Activated CD8-positive, alpha-beta T cell treated with anti-CD3 and anti-CD28 coated beads for 36 hours (primary cell): ENCODE results near the gene TRDN. TPM values are rescaled to one million over a fixed set of nuclear protein-coding genes. Genes with fewer than 3 reads are reported as not detected.

Experiments
- ATAC-seq: fragments of 200-7000 bp; cut with Tn5 transposase; one replicate; pipeline ENCODE4 v1.10.0; 2021; ENCODE audit warnings: mild to moderate bottlenecking, moderate library complexity
- CTCF ChIA-PET: fragments of 350-600 bp; sonication (Branson Sonifier 250); formaldehyde crosslinking; loops from one replicate; lab custom pipeline; 2021; ENCODE audit warnings: antibody characterized with exemption; lab: Charles Lee
- POLR2A ChIA-PET: fragments of 350-600 bp; sonication (Branson Sonifier 250); formaldehyde crosslinking; loops from one replicate; lab custom pipeline; 2021; ENCODE audit warnings: antibody characterized with exemption; lab: Charles Lee
- DNase-seq: peaks from one replicate; pipeline ENCODE4 v3.0.0-alpha.2; 2020
- H3K27ac Mint-ChIP-seq: one replicate; pipeline ENCODE4 v1.8.0; 2021; ENCODE audit warnings: mild to moderate bottlenecking, mixed read lengths
- H3K27me3 Mint-ChIP-seq: one replicate; pipeline ENCODE4 v1.8.0; 2021; ENCODE audit warnings: mixed read lengths
- H3K36me3 Mint-ChIP-seq: one replicate; pipeline ENCODE4 v1.8.0; 2021; ENCODE audit warnings: low read depth, mixed read lengths
- H3K4me1 Mint-ChIP-seq: one replicate; pipeline ENCODE4 v1.8.0; 2021; ENCODE audit warnings: low read depth, mixed read lengths
- H3K4me3 Mint-ChIP-seq: one replicate; pipeline ENCODE4 v1.8.0; 2021; ENCODE audit warnings: mild to moderate bottlenecking, moderate library complexity, mixed read lengths
- H3K9me3 Mint-ChIP-seq: one replicate; pipeline ENCODE4 v1.8.0; 2021; ENCODE audit warnings: mixed read lengths
- intact Hi-C: fragments of 100-400 bp; cut with micrococcal nuclease; formaldehyde crosslinking; loops from one replicate; pipeline ENCODE4 v1.10.0; 2022
- total RNA-seq, 2 experiments: library from RNA; stranded (reverse); gene quantifications; one replicate each; pipeline ENCODE4 v1.2.3, GENCODE V29; 2021
- TF ChIP-seq, protein P1 (sequence below): fragments of 200-600 bp; IDR thresholded peaks from one replicate; pipeline ENCODE4 v1.8.0; 2022; ENCODE audit warnings: antibody characterized with exemption, mild to moderate bottlenecking

TRDN gene
- total RNA-seq, 2 experiments from 2014 or later: not detected

- no peak overlapping the region for H3K27ac Mint-ChIP-seq
- H3K36me3 Mint-ChIP-seq: no peaks in the 10 kb centered on the region
- no peaks in the 10 kb centered on the region for H3K27me3 Mint-ChIP-seq
- CTCF ChIA-PET: no interaction called here
- H3K9me3 Mint-ChIP-seq: peaks cover 5% of the 10 kb centered on the region
- H3K4me1 Mint-ChIP-seq: no peaks in the 10 kb centered on the region
- intact Hi-C loops: no loop called here
- no peak overlapping the region for H3K4me3 Mint-ChIP-seq
- POLR2A ChIA-PET: no interaction called here
- ATAC-seq: no peak
- TF ChIP-seq, protein P1, sequence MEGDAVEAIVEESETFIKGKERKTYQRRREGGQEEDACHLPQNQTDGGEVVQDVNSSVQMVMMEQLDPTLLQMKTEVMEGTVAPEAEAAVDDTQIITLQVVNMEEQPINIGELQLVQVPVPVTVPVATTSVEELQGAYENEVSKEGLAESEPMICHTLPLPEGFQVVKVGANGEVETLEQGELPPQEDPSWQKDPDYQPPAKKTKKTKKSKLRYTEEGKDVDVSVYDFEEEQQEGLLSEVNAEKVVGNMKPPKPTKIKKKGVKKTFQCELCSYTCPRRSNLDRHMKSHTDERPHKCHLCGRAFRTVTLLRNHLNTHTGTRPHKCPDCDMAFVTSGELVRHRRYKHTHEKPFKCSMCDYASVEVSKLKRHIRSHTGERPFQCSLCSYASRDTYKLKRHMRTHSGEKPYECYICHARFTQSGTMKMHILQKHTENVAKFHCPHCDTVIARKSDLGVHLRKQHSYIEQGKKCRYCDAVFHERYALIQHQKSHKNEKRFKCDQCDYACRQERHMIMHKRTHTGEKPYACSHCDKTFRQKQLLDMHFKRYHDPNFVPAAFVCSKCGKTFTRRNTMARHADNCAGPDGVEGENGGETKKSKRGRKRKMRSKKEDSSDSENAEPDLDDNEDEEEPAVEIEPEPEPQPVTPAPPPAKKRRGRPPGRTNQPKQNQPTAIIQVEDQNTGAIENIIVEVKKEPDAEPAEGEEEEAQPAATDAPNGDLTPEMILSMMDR: no peak
- no peak for DNase-seq
Observed at GRCh38 chr6:123448306-123448884, 188.4 kb downstream of the TRDN start.

GRCh38 chr6:123447315-123447937, 189.3 kb downstream of the TRDN start:
- Mint-ChIP-seq H3K27ac (no peak overlapping the region), H3K36me3 (no peaks in the 10 kb centered on the region), H3K27me3 (no peaks in the 10 kb centered on the region), H3K9me3 (peaks cover 5% of the 10 kb centered on the region), H3K4me1 (no peaks in the 10 kb centered on the region), H3K4me3 (no peak overlapping the region)
- ChIA-PET CTCF (interaction anchor here (0.7 kb wide), 1 partner anchor 16 kb away, joined by 3 read pairs; no protein-coding TSS in a partner anchor), POLR2A (no interaction called here)
- TF ChIP-seq, protein P1: no peak
- ATAC-seq (no peak), DNase-seq (no peak)
- intact Hi-C loops: no loop called here

GRCh38 chr6:123439371-123439770, 197.4 kb downstream of the TRDN start:
- intact Hi-C loops: no loop called here
- DNase-seq (no peak), ATAC-seq (no peak)
- TF ChIP-seq, protein P1: no peak
- POLR2A ChIA-PET: no interaction called here
- Mint-ChIP-seq H3K36me3 (no peaks in the 10 kb centered on the region), H3K4me1 (no peaks in the 10 kb centered on the region), H3K4me3 (no peak overlapping the region), H3K9me3 (peaks cover 3% of the 10 kb centered on the region), H3K27ac (no peak overlapping the region), H3K27me3 (no peaks in the 10 kb centered on the region)
- CTCF ChIA-PET: interaction anchor here (1.2 kb wide), 1 partner anchor 22 kb away, joined by 5 read pairs; no protein-coding TSS in a partner anchor

DNA sequence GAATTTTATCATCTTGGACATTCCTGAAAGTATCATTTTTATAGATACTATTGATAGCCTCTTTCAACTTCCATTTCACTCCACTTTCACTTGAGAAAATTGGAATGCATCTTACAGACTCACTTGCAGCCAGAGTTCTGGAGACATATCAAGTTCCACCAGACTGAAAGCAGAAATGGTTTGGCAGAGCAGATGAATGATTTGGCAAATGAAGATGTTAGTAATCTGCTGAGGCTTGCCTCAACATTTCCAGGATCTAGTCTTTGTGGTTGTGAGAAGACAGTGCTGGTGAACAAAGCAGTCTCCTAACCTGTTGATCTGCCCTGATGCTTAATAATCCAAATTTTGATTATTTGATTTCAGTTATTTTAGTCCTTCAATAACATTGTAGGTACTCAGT, 202.6 kb downstream of the TRDN start:
- no peaks in the 10 kb centered on the region for H3K4me1 Mint-ChIP-seq
- no peak overlapping the region for H3K4me3 Mint-ChIP-seq
- ChIA-PET POLR2A (no interaction called here), CTCF (no interaction called here)
- intact Hi-C loops: no loop called here
- no peaks in the 10 kb centered on the region for H3K36me3 Mint-ChIP-seq
- TF ChIP-seq, protein P1: no peak
- DNase-seq (no peak), ATAC-seq (no peak)
- no peaks in the 10 kb centered on the region for H3K27me3 Mint-ChIP-seq
- no peaks in the 10 kb centered on the region for H3K9me3 Mint-ChIP-seq
- no peak overlapping the region for H3K27ac Mint-ChIP-seq

- no peak overlapping the region for H3K27ac Mint-ChIP-seq
- POLR2A ChIA-PET: no interaction called here
- TF ChIP-seq, protein P1: no peak
- ATAC-seq (no peak), DNase-seq (no peak)
- H3K4me3 Mint-ChIP-seq: no peak overlapping the region
- H3K4me1 Mint-ChIP-seq: no peaks in the 10 kb centered on the region
- intact Hi-C loops: no loop called here
- no peaks in the 10 kb centered on the region for H3K9me3 Mint-ChIP-seq
- no peaks in the 10 kb centered on the region for H3K27me3 Mint-ChIP-seq
- CTCF ChIA-PET: interaction anchor here (0.8 to 1.2 kb wide), 2 partner anchors 16 to 33 kb away, joined by 3 read pairs; no protein-coding TSS in a partner anchor
- no peaks in the 10 kb centered on the region for H3K36me3 Mint-ChIP-seq
Observed at GRCh38 chr6:123430970-123431369, 205.8 kb downstream of the TRDN start.
